HepG2 (cell line): ENCODE results near the gene BCLAF1. TPM values are rescaled to one million over a fixed set of nuclear protein-coding genes. Genes with fewer than 3 reads are reported as not detected.

ENCODE experiments used
- ATAC-seq: fragments of 200-7000 bp; cut with Tn5 transposase; 3 replicates; pipeline ENCODE4 v1.9.1; 2020; ENCODE audit warnings: mild to moderate bottlenecking, moderate library complexity
- BruUV-seq: library from RNA; stranded (reverse); fragments of 400-500 nt; replicated peaks from 2 replicates; lab custom pipeline; 2021; lab: Mats Ljungman, UMichigan
- CTCF ChIA-PET: fragments of 300-600 bp; formaldehyde crosslinking; extraction: SDS; loops from one replicate; lab custom pipeline; 2021; ENCODE audit warnings: low total read pairs, inconsistent platforms, low intra/inter-chr PET ratio; lab: Yijun Ruan, JAX
- POLR2A ChIA-PET: fragments of 350-600 bp; sonication (Branson Sonifier 250); formaldehyde crosslinking; loops from one replicate; lab custom pipeline; 2020; ENCODE audit warnings: antibody characterized with exemption, inconsistent platforms; lab: Yijun Ruan, JAX
- DNase-seq: peaks from one replicate; pipeline ENCODE4 v3.0.0-alpha.2; 2015; ENCODE audit warnings: low spot score
- FAIRE-seq: peaks from 3 replicates; lab custom pipeline; 2011; peaks lifted over from hg19 to GRCh38; lab: Jason Lieb, UNC
- H2AFZ ChIP-seq: one replicate; pipeline ENCODE4 v1.6.1; 2011; ENCODE audit warnings: low read length, inconsistent platforms
- H3K27ac ChIP-seq: fragments of 300-600 bp; 3 replicates; pipeline ENCODE4 v1.8.0; 2011; ENCODE audit warnings: mixed run types, mild to moderate bottlenecking, mixed read lengths, low read length, inconsistent platforms; ENCODE audit not compliant: insufficient read depth; ENCODE audit errors: extremely low read length
- H3K27me3 ChIP-seq, 2 experiments: fragments of 200-600 bp in 1 of 2; 2 replicates in 1 of 2; 3 replicates in 1 of 2; pipeline versions ENCODE4 v1.6.0 to v1.8.0; 2011; ENCODE audit warnings: low read length in 2 of 2, mild to moderate bottlenecking in 2 of 2, moderate library complexity in 2 of 2, inconsistent platforms in 1 of 2; ENCODE audit not compliant: insufficient read depth in 2 of 2, control insufficient read depth in 1 of 2
- H3K36me3 ChIP-seq, 2 experiments: fragments of 200-600 bp in 1 of 2; replicated peaks in 1 of 2; 2 replicates in 1 of 2; 3 replicates in 1 of 2; pipeline versions ENCODE4 v1.5.1 to v1.8.0; 2011; ENCODE audit warnings: low read length in 2 of 2, inconsistent platforms in 1 of 2; ENCODE audit not compliant: insufficient read depth in 2 of 2, control insufficient read depth in 1 of 2
- H3K4me1 ChIP-seq: 2 replicates; pipeline ENCODE4 v1.5.1; 2012; ENCODE audit warnings: low read length, inconsistent platforms; ENCODE audit not compliant: insufficient read depth
- H3K4me2 ChIP-seq: 2 replicates; pipeline ENCODE4 v1.6.0; 2011; ENCODE audit warnings: low read depth, low read length, inconsistent platforms
- H3K4me3 ChIP-seq, 3 experiments: fragments of 200-600 bp in 1 of 3; sonication (generic), shearing (Covaris generic) in 1 of 3; replicated peaks in 1 of 3; 2 replicates each; pipeline ENCODE4 v1.5.1; 2011 to 2016; ENCODE audit warnings: low read length in 3 of 3, inconsistent platforms in 2 of 3, low read depth in 2 of 3, mild to moderate bottlenecking in 2 of 3, control low read depth in 1 of 3, mixed read lengths in 1 of 3; ENCODE audit not compliant: insufficient read depth in 1 of 3
- H3K79me2 ChIP-seq: one replicate; pipeline ENCODE4 v1.6.1; 2011; ENCODE audit warnings: low read length, inconsistent platforms; ENCODE audit not compliant: insufficient read depth
- H3K9ac ChIP-seq: 2 replicates; pipeline ENCODE4 v1.6.0; 2011; ENCODE audit warnings: mild to moderate bottlenecking, low read depth, low read length, inconsistent platforms; ENCODE audit not compliant: insufficient read depth
- H3K9me3 ChIP-seq: 2 replicates; pipeline ENCODE4 v1.5.1; 2012; ENCODE audit warnings: mild to moderate bottlenecking, low read length
- H4K20me1 ChIP-seq: 2 replicates; pipeline ENCODE4 v1.6.0; 2011; ENCODE audit warnings: inconsistent platforms, mild to moderate bottlenecking, low read length, moderate library complexity; ENCODE audit not compliant: insufficient read depth
- DPF2 ChIP-seq: sonication (generic); formaldehyde crosslinking; IDR thresholded peaks from 2 replicates; pipeline ENCODE4 v1.4.0; 2020; ENCODE audit warnings: mild to moderate bottlenecking, low read depth, missing genetic modification reagents, borderline replicate concordance
- HMG20A ChIP-seq: IDR thresholded peaks from 2 replicates; pipeline ENCODE4 v1.6.1; 2016; ENCODE audit warnings: borderline replicate concordance
- KDM4B ChIP-seq: sonication (generic); formaldehyde crosslinking; IDR thresholded peaks from 2 replicates; pipeline ENCODE4 v1.4.0; 2020; ENCODE audit warnings: missing genetic modification reagents
- MIER2 ChIP-seq: IDR thresholded peaks from 2 replicates; pipeline ENCODE4 v1.6.1; 2016; ENCODE audit warnings: missing biosample characterization, missing genetic modification reagents
- SETDB1 ChIP-seq: sonication (generic); formaldehyde crosslinking; IDR thresholded peaks from 2 replicates; pipeline ENCODE4 v1.5.1; 2020; ENCODE audit warnings: missing genetic modification reagents, mild to moderate bottlenecking, borderline replicate concordance
- SOX6 ChIP-seq, 2 experiments: fragments of 450-650 bp in 1 of 2; sonication (generic) in 1 of 2; formaldehyde crosslinking in 1 of 2; IDR thresholded peaks; 2 replicates each; pipeline versions ENCODE4 v1.4.0 to v1.6.1; 2017 to 2020; ENCODE audit warnings: antibody characterized with exemption in 1 of 2, mild to moderate bottlenecking in 1 of 2, missing genetic modification reagents in 1 of 2
- SP5 ChIP-seq: IDR thresholded peaks from 2 replicates; pipeline ENCODE4 v1.6.1; 2016; ENCODE audit warnings: low read depth, borderline replicate concordance
- STAG1 ChIP-seq: sonication (generic); formaldehyde crosslinking; IDR thresholded peaks from 2 replicates; pipeline ENCODE4 v1.4.0; 2020; ENCODE audit warnings: missing genetic modification reagents
- ZNF331 ChIP-seq: sonication (generic); formaldehyde crosslinking; IDR thresholded peaks from 2 replicates; pipeline ENCODE4 v1.4.0; 2020; ENCODE audit warnings: missing genetic modification reagents
- ZNF33B ChIP-seq: sonication (generic); formaldehyde crosslinking; IDR thresholded peaks from 2 replicates; pipeline ENCODE4 v1.5.1; 2020; ENCODE audit warnings: mild to moderate bottlenecking, missing genetic modification reagents
- ZNF589 ChIP-seq: sonication (generic); formaldehyde crosslinking; conservative IDR thresholded peaks from 2 replicates; pipeline ENCODE4 v1.8.0; 2022; ENCODE audit warnings: mild to moderate bottlenecking, moderate library complexity, missing genetic modification reagents
- WGBS: methylation state at CpG from one replicate; pipeline ENCODE4 v1.1.6; 2017; ENCODE audit warnings: low lambda C conversion rate; 5-methylcytosine and 5-hydroxymethylcytosine counted together
- in situ Hi-C: cut with HindIII; loops from 2 replicates; pipeline ENCODE4 v1.10.0; 2017; ENCODE audit warnings: low pct_unique_long_range_greater_than_20kb; ENCODE audit not compliant: extremely low pct_ligation_motif_present
- intact Hi-C: fragments of 100-400 bp; cut with micrococcal nuclease; formaldehyde crosslinking; loops from one replicate; pipeline ENCODE4 v1.10.0; 2022; ENCODE audit not compliant: unreplicated experiment
- polyA plus RNA-seq, 8 experiments: library from polyadenylated mRNA; depleted of rRNA in 3 of 8; stranded (reverse) in 7 of 8; unstranded in 1 of 8; fragments of >200 nt; fragmentation: Illumina TruSeq in 4 of 8; extraction: Trizol in 4 of 8; gene quantifications; 2 replicates each; pipeline versions ENCODE4 v1.2.1 to v1.2.3, GENCODE V29; 2011 to 2016; ENCODE audit warnings: low read depth in 4 of 8, missing spikeins in 1 of 8, mixed read lengths in 1 of 8; ENCODE audit not compliant: insufficient read depth in 1 of 8
- total RNA-seq, 5 experiments: library from RNA; depleted of rRNA; stranded (reverse); fragments of >200 nt; fragmentation: Illumina TruSeq; extraction: Trizol; gene quantifications; 2 replicates each; pipeline ENCODE4 v1.2.3, GENCODE V29; 2016; ENCODE audit warnings: low read depth in 1 of 5
- TF ChIP-seq, protein P1 (sequence below), 2 experiments: IDR thresholded peaks; 2 replicates each; pipeline ENCODE4 v1.6.1; 2011 to 2012; ENCODE audit warnings: low read length in 2 of 2, borderline replicate concordance in 1 of 2, low read depth in 1 of 2, mild to moderate bottlenecking in 1 of 2, moderate library complexity in 1 of 2
- TF ChIP-seq, protein P2 (sequence below): sonication (generic); formaldehyde crosslinking; IDR thresholded peaks from 2 replicates; pipeline ENCODE4 v1.9.0; 2022; ENCODE audit warnings: low read depth, missing genetic modification reagents
- TF ChIP-seq, protein P3 (sequence below): sonication (generic); formaldehyde crosslinking; conservative IDR thresholded peaks from 2 replicates; pipeline ENCODE4 v1.4.0; 2020; ENCODE audit warnings: mild to moderate bottlenecking, missing genetic modification reagents, moderate library complexity

BCLAF1 gene
- total and polyA plus RNA-seq, 2 of the 13 experiments (the other 11 are each of a cell fraction or from before 2014, with no cell fraction given) = 55.3 to 292 TPM

DNA sequence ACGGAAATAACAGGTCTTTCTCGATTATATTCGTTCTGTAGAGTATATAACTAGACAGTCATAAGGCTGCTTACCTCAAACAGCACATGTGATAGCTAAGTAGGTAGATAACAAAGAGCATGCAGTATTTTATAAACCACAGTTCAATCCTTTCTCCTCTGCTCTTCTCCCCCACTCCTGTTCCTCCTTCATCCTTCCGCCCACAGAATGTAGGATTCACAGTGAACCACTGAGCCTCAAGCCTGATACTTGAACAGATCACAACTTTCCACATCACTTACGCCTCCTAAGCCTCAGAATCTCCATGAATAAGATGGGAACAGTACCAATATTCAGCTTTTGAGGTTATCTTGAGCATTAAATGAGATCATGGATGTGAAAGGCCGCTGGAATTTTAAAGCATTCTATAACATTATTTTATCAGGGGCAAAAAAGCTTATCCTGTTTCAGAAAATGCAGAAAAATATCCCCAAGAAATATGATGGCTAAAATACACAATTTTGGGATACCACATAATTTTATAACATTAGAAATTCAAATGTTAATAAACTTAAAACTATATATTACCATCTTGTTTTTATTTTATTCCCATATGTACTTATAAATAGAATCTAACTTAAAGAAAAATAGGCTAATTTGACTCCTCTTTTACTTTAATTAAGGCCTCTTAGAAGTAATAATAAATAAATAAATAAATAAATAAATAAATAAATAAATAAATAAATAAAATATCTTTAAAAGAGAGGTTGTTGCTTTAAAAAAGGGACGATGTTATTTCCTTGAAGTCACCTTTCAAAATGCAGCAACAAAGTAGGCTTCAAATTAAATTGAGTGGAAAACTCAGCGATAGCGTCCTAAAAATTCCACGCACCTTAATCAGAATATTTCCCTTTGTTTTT is 72.9 kb downstream of the BCLAF1 start:
- no peak for FAIRE-seq
- no peak for DNase-seq
- intact Hi-C loops = no loop called here
- Histone ChIP-seq H4K20me1 (no peaks in the 10 kb centered on the region), H3K27ac (no peak overlapping the region), H3K27me3 (no peaks in the 10 kb centered on the region), H3K36me3 (no peaks in the 10 kb centered on the region), H3K9me3 (no peaks in the 10 kb centered on the region), H3K79me2 (no peaks in the 10 kb centered on the region), H3K4me1 (no peaks in the 10 kb centered on the region), H3K4me3 (no peak overlapping the region), H2AFZ (no peak overlapping the region), H3K4me2 (no peak overlapping the region), H3K9ac (no peak overlapping the region)
- ChIA-PET CTCF (no interaction called here), POLR2A (no interaction called here)
- BruUV-seq = no TSS peak
- in situ Hi-C loops = no loop called here
- WGBS = 31% methylated on average over 10 of the region's 10 CpGs
- ATAC-seq = no peak
- TF ChIP-seq ZNF589 (no peak), DPF2 (CRISPR knock-in tag) (no peak), STAG1 (CRISPR knock-in tag) (no peak), MIER2 (no peak), HMG20A (CRISPR knock-in tag) (no peak), ZNF33B (CRISPR knock-in tag) (no peak), KDM4B (CRISPR knock-in tag) (no peak), SOX6 (IDR thresholded peaks at IDR 0.05) (no peak), SOX6 (CRISPR knock-in tag; IDR thresholded peaks at IDR 0.05) (no peak), SETDB1 (no peak), SP5 (CRISPR knock-in tag) (no peak), ZNF331 (CRISPR knock-in tag) (no peak)
- TF ChIP-seq, protein P1, sequence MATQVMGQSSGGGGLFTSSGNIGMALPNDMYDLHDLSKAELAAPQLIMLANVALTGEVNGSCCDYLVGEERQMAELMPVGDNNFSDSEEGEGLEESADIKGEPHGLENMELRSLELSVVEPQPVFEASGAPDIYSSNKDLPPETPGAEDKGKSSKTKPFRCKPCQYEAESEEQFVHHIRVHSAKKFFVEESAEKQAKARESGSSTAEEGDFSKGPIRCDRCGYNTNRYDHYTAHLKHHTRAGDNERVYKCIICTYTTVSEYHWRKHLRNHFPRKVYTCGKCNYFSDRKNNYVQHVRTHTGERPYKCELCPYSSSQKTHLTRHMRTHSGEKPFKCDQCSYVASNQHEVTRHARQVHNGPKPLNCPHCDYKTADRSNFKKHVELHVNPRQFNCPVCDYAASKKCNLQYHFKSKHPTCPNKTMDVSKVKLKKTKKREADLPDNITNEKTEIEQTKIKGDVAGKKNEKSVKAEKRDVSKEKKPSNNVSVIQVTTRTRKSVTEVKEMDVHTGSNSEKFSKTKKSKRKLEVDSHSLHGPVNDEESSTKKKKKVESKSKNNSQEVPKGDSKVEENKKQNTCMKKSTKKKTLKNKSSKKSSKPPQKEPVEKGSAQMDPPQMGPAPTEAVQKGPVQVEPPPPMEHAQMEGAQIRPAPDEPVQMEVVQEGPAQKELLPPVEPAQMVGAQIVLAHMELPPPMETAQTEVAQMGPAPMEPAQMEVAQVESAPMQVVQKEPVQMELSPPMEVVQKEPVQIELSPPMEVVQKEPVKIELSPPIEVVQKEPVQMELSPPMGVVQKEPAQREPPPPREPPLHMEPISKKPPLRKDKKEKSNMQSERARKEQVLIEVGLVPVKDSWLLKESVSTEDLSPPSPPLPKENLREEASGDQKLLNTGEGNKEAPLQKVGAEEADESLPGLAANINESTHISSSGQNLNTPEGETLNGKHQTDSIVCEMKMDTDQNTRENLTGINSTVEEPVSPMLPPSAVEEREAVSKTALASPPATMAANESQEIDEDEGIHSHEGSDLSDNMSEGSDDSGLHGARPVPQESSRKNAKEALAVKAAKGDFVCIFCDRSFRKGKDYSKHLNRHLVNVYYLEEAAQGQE (IDR thresholded peaks at IDR 0.05; ENCODE audit: borderline replicate concordance in 1 of 2, low read depth in 1 of 2, low read length in 2 of 2) = no peak
- TF ChIP-seq, protein P2, sequence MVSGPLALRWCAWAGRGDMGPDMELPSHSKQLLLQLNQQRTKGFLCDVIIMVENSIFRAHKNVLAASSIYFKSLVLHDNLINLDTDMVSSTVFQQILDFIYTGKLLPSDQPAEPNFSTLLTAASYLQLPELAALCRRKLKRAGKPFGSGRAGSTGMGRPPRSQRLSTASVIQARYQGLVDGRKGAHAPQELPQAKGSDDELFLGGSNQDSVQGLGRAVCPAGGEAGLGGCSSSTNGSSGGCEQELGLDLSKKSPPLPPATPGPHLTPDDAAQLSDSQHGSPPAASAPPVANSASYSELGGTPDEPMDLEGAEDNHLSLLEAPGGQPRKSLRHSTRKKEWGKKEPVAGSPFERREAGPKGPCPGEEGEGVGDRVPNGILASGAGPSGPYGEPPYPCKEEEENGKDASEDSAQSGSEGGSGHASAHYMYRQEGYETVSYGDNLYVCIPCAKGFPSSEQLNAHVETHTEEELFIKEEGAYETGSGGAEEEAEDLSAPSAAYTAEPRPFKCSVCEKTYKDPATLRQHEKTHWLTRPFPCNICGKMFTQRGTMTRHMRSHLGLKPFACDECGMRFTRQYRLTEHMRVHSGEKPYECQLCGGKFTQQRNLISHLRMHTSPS (CRISPR knock-in tag) = no peak
- TF ChIP-seq, protein P3, sequence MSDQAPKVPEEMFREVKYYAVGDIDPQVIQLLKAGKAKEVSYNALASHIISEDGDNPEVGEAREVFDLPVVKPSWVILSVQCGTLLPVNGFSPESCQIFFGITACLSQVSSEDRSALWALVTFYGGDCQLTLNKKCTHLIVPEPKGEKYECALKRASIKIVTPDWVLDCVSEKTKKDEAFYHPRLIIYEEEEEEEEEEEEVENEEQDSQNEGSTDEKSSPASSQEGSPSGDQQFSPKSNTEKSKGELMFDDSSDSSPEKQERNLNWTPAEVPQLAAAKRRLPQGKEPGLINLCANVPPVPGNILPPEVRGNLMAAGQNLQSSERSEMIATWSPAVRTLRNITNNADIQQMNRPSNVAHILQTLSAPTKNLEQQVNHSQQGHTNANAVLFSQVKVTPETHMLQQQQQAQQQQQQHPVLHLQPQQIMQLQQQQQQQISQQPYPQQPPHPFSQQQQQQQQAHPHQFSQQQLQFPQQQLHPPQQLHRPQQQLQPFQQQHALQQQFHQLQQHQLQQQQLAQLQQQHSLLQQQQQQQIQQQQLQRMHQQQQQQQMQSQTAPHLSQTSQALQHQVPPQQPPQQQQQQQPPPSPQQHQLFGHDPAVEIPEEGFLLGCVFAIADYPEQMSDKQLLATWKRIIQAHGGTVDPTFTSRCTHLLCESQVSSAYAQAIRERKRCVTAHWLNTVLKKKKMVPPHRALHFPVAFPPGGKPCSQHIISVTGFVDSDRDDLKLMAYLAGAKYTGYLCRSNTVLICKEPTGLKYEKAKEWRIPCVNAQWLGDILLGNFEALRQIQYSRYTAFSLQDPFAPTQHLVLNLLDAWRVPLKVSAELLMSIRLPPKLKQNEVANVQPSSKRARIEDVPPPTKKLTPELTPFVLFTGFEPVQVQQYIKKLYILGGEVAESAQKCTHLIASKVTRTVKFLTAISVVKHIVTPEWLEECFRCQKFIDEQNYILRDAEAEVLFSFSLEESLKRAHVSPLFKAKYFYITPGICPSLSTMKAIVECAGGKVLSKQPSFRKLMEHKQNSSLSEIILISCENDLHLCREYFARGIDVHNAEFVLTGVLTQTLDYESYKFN (CRISPR knock-in tag) = no peak
